Mesenchymal stem cell (in vitro differentiated cells and primary cell): ENCODE results near the gene FAM168B.

Source experiments
- DNase-seq: peaks from one replicate; pipeline ENCODE4 v3.0.0-alpha.2; 2013
- H2AFZ ChIP-seq: one replicate; pipeline ENCODE4 v1.6.1; 2013; ENCODE audit warnings: low read depth, mild to moderate bottlenecking, control low read depth, inconsistent platforms, low read length, moderate library complexity
- H2AK5ac ChIP-seq: 2 replicates; pipeline ENCODE4 v1.6.1; 2013; ENCODE audit warnings: low read length, moderate library complexity, mild to moderate bottlenecking, inconsistent platforms; ENCODE audit not compliant: severe bottlenecking
- H2BK120ac ChIP-seq: one replicate; pipeline ENCODE4 v1.6.1; 2013; ENCODE audit warnings: low read depth, mild to moderate bottlenecking, inconsistent platforms, low read length, moderate library complexity
- H2BK12ac ChIP-seq, 2 experiments: one replicate each; pipeline ENCODE4 v1.6.1; 2013; ENCODE audit warnings: inconsistent platforms in 2 of 2, low read length in 2 of 2, mild to moderate bottlenecking in 2 of 2, moderate library complexity in 2 of 2, control low read depth in 1 of 2
- H2BK15ac ChIP-seq: one replicate; pipeline ENCODE4 v1.6.1; 2013; ENCODE audit warnings: mild to moderate bottlenecking, low read depth, inconsistent platforms; ENCODE audit not compliant: poor library complexity, severe bottlenecking
- H2BK5ac ChIP-seq: 2 replicates; pipeline ENCODE4 v1.6.1; 2013; ENCODE audit warnings: low read depth, mild to moderate bottlenecking, low read length, control low read depth, inconsistent platforms; ENCODE audit not compliant: poor library complexity, severe bottlenecking
- H3K14ac ChIP-seq, 2 experiments: one replicate each; pipeline ENCODE4 v1.6.1; 2013; ENCODE audit warnings: inconsistent platforms in 2 of 2, low read length in 2 of 2, control low read depth in 1 of 2, mild to moderate bottlenecking in 1 of 2, moderate library complexity in 1 of 2
- H3K18ac ChIP-seq, 2 experiments: one replicate each; pipeline ENCODE4 v1.6.1; 2013; ENCODE audit warnings: inconsistent platforms in 2 of 2, low read length in 2 of 2, control low read depth in 1 of 2, low read depth in 1 of 2, mild to moderate bottlenecking in 1 of 2
- H3K23ac ChIP-seq, 2 experiments: one replicate each; pipeline ENCODE4 v1.6.1; 2013; ENCODE audit warnings: inconsistent platforms in 2 of 2, low read length in 2 of 2, mild to moderate bottlenecking in 2 of 2, moderate library complexity in 2 of 2, control low read depth in 1 of 2
- H3K27ac ChIP-seq: 2 replicates; pipeline ENCODE4 v1.5.1; 2013; ENCODE audit warnings: mild to moderate bottlenecking, moderate library complexity, low read length, control low read depth, inconsistent platforms; ENCODE audit not compliant: poor library complexity, severe bottlenecking
- H3K27me3 ChIP-seq, 2 experiments: 2 replicates each; pipeline versions ENCODE4 v1.6.1 to v1.7.0; 2013; ENCODE audit warnings: low read length in 2 of 2, mild to moderate bottlenecking in 2 of 2, moderate library complexity in 2 of 2, control low read depth in 1 of 2, inconsistent platforms in 1 of 2; ENCODE audit not compliant: control insufficient read depth in 1 of 2, insufficient read depth in 1 of 2
- H3K36me3 ChIP-seq, 2 experiments: 2 replicates each; pipeline versions ENCODE4 v1.6.1 to v1.7.0; 2013; ENCODE audit warnings: low read length in 2 of 2, control low read depth in 1 of 2, inconsistent platforms in 1 of 2, low read depth in 1 of 2, mild to moderate bottlenecking in 1 of 2; ENCODE audit not compliant: insufficient read depth in 2 of 2, control insufficient read depth in 1 of 2
- H3K4ac ChIP-seq, 2 experiments: one replicate each; pipeline ENCODE4 v1.6.1; 2013; ENCODE audit warnings: inconsistent platforms in 2 of 2, low read length in 2 of 2, mild to moderate bottlenecking in 2 of 2, moderate library complexity in 2 of 2, control low read depth in 1 of 2, low read depth in 1 of 2
- H3K4me1 ChIP-seq: 2 replicates; pipeline ENCODE4 v1.6.1; 2013; ENCODE audit warnings: low read depth, low read length, control low read depth; ENCODE audit not compliant: control insufficient read depth, insufficient read depth
- H3K4me2 ChIP-seq: 2 replicates; pipeline ENCODE4 v1.6.1; 2013; ENCODE audit warnings: low read length, mild to moderate bottlenecking, inconsistent platforms; ENCODE audit not compliant: poor library complexity, severe bottlenecking
- H3K4me3 ChIP-seq, 2 experiments: 2 replicates each; pipeline versions ENCODE4 v1.5.1 to v1.7.0; 2013; ENCODE audit warnings: low read length in 2 of 2, mild to moderate bottlenecking in 2 of 2, control low read depth in 1 of 2, low read depth in 1 of 2; ENCODE audit not compliant: insufficient read depth in 1 of 2
- H3K79me1 ChIP-seq: replicated peaks from 2 replicates; pipeline ENCODE4 v1.6.1; 2013; ENCODE audit warnings: mild to moderate bottlenecking, control low read depth, low read length, inconsistent platforms; ENCODE audit not compliant: poor library complexity, severe bottlenecking
- H3K9ac ChIP-seq: 2 replicates; pipeline ENCODE4 v1.7.0; 2013; ENCODE audit warnings: mild to moderate bottlenecking, low read length, moderate library complexity
- H3K9me3 ChIP-seq: 2 replicates; pipeline ENCODE4 v1.7.0; 2013; ENCODE audit warnings: mild to moderate bottlenecking, low read length; ENCODE audit not compliant: control insufficient read depth
- H4K8ac ChIP-seq: one replicate; pipeline ENCODE4 v1.6.1; 2013; ENCODE audit warnings: inconsistent platforms, mild to moderate bottlenecking, low read length, moderate library complexity
- H4K91ac ChIP-seq: one replicate; pipeline ENCODE4 v1.6.1; 2013; ENCODE audit warnings: mild to moderate bottlenecking, low read length, inconsistent platforms
- WGBS: methylation state at CpG from one replicate; pipeline ENCODE4 v1.1.7; 2013; ENCODE audit warnings: mixed read lengths; 5-methylcytosine and 5-hydroxymethylcytosine counted together

Gene FAM168B

DNA sequence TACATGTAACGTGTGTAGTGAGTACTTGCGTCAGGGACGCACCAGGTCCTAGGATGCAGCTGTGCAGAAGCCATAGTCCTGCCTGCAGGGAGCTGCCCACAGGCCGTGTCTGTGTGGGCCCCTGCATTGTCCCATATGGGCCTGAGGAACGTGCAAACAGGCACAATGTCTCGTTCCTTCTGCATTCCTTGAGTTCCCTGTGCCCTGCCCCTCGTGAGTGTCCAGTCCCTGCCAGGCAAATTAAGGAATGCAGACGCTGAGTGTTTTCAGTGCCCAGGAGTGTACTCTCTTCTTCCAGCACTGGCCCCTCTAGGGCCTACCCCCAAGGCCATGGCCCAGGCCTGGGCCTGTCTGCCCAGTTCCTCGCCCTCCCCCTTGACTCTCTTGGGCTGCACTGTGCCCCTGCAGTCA is 61.8 kb downstream of the FAM168B start:
- Histone ChIP-seq H2BK12ac (no peak overlapping the region), H3K14ac (no peak overlapping the region), H2AFZ (no peak overlapping the region), H3K4me1 (peaks cover 14% of the 10 kb centered on the region), H2BK120ac (no peak overlapping the region), H2BK5ac (no peak overlapping the region), H3K4ac (no peak overlapping the region), H3K79me1 (no peaks in the 10 kb centered on the region), H3K18ac (no peak overlapping the region), H2AK5ac (no peak overlapping the region), H3K4me3 (no peak overlapping the region), H3K27ac (no peak overlapping the region), H3K4me2 (no peak overlapping the region), H3K9me3 (peaks cover 10% of the 10 kb centered on the region), H2BK15ac (no peak overlapping the region), H3K36me3 (no peaks in the 10 kb centered on the region), H3K9ac (no peak overlapping the region), H3K27me3 (peaks cover 25 to 40% of the 10 kb centered on the region in 2 experiments), H4K8ac (no peak overlapping the region), H3K23ac (no peak overlapping the region), H4K91ac (no peak overlapping the region)
- no peak for DNase-seq
- WGBS, result 84% methylated on average over 9 of the region's 9 CpGs

GRCh38 chr2:131030478-131030971 is 62.7 kb downstream of the FAM168B start:
- Histone ChIP-seq H3K9ac (no peak overlapping the region), H4K91ac (no peak overlapping the region), H3K4me1 (peaks cover 11% of the 10 kb centered on the region), H3K27me3 (peaks cover 27 to 31% of the 10 kb centered on the region in 2 experiments), H3K4me3 (no peak overlapping the region), H3K36me3 (no peaks in the 10 kb centered on the region), H3K4me2 (no peak overlapping the region), H2AK5ac (no peak overlapping the region), H3K4ac (no peak overlapping the region), H3K23ac (no peak overlapping the region), H3K79me1 (no peaks in the 10 kb centered on the region), H2BK12ac (no peak overlapping the region), H3K9me3 (peaks cover 13% of the 10 kb centered on the region), H3K18ac (no peak overlapping the region), H3K27ac (no peak overlapping the region), H4K8ac (no peak overlapping the region), H3K14ac (no peak overlapping the region), H2BK15ac (no peak overlapping the region), H2AFZ (no peak overlapping the region), H2BK5ac (no peak overlapping the region), H2BK120ac (no peak overlapping the region)
- 79% methylated on average over 11 of the region's 13 CpGs for WGBS
- DNase-seq, result no peak

DNA sequence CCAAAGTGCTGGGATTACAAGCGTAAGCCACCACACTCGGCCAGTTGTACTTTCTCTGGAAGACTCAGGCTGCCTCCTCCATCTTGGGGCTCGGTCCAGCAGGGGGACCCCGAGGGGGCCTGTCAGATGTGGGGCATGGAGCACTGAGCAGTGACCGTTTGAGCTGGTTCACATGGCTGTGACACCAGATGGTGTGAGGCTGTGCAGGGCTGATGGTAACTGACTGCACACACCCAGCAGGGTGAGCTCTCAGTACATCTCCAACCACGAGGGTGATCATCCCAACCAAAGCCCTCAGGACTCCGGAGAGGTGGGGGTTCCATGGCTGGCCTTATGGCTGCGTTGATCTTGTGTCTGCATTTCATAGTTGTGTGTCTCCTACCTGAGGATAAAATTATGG is 63.4 kb downstream of the FAM168B start:
- no peaks in the 10 kb centered on the region for H3K79me1 ChIP-seq
- H3K4me1 ChIP-seq, result peaks cover 5% of the 10 kb centered on the region
- H2AK5ac ChIP-seq, result no peak overlapping the region
- H2BK15ac ChIP-seq, result no peak overlapping the region
- no peak overlapping the region for H2AFZ ChIP-seq
- H2BK5ac ChIP-seq, result no peak overlapping the region
- H4K8ac ChIP-seq, result no peak overlapping the region
- no peak overlapping the region for H2BK12ac ChIP-seq
- no peak for DNase-seq
- H2BK120ac ChIP-seq, result no peak overlapping the region
- 72% methylated on average over 8 of the region's 8 CpGs for WGBS
- no peak overlapping the region for H3K4ac ChIP-seq
- H3K4me2 ChIP-seq, result no peak overlapping the region
- peaks cover 27 to 33% of the 10 kb centered on the region in 2 experiments for H3K27me3 ChIP-seq
- H3K9ac ChIP-seq, result no peak overlapping the region
- H3K23ac ChIP-seq, result no peak overlapping the region
- H3K4me3 ChIP-seq, result no peak overlapping the region
- H3K36me3 ChIP-seq, result no peaks in the 10 kb centered on the region
- no peak overlapping the region for H4K91ac ChIP-seq
- no peak overlapping the region for H3K18ac ChIP-seq
- H3K27ac ChIP-seq, result no peak overlapping the region
- peak overlapping the region in 1 of 2 experiments; percentile 80 for H3K14ac ChIP-seq
- H3K9me3 ChIP-seq, result peaks cover 14% of the 10 kb centered on the region

DNA sequence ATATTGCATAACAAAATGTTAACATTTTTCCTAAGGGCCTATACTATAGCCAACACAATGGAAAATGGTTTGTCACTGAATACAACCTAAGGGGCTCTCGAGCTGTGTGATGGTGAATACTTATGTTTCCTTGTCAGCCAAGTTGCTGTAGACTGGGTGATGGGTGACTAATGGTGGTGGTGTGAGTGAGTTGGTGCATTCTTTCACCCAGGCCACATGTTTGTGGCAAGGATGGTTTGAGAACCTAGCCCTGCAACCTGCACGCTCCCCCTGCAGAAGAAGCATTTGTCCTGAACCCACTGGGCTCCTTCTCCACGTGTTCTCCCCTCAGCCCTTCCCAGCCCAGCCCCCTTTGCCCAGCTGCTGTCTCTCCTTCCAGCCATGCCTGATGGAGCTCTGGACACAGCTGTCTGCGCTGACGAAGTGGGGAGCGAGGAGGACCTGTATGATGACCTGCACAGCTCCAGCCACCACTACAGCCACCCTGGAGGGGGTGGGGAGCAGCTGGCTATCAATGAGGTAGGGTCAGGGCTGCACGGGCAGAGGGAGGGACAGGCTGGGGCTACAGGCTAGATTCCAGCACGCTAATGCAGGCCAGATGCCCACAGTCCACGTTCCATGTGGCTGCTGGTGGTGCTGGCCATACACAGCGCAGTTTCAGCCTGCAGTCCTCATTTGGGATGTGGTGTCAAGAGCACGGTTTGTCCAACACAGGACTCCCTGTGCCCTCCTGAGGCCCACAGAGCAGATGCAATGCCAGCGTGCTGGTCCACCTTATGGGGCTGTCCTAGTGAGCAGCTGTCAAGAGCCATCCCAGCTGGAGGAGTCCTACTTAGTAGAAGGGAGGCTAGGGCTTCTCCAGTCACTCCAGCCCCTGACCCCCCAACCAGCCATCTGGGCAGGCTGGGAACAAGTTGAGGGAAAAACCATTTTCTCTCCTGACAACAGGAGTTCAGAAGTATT is 65.4 kb downstream of the FAM168B start:
- no peak for DNase-seq
- peaks cover 11 to 21% of the 10 kb centered on the region in 2 experiments for H3K27me3 ChIP-seq
- no peak overlapping the region for H2BK5ac ChIP-seq
- peaks cover 14% of the 10 kb centered on the region for H3K9me3 ChIP-seq
- no peak overlapping the region for H2AK5ac ChIP-seq
- no peak overlapping the region for H3K23ac ChIP-seq
- no peak overlapping the region for H3K9ac ChIP-seq
- H4K8ac ChIP-seq, result no peak overlapping the region
- H3K27ac ChIP-seq, result no peak overlapping the region
- H3K4me2 ChIP-seq, result no peak overlapping the region
- no peak overlapping the region for H3K4ac ChIP-seq
- H2BK12ac ChIP-seq, result no peak overlapping the region
- no peaks in the 10 kb centered on the region for H3K4me1 ChIP-seq
- no peak overlapping the region for H2BK120ac ChIP-seq
- H4K91ac ChIP-seq, result no peak overlapping the region
- WGBS, result 77% methylated on average over 12 of the region's 12 CpGs
- H2BK15ac ChIP-seq, result no peak overlapping the region
- H2AFZ ChIP-seq, result no peak overlapping the region
- H3K14ac ChIP-seq, result no peak overlapping the region
- H3K18ac ChIP-seq, result no peak overlapping the region
- no peak overlapping the region for H3K4me3 ChIP-seq
- no peaks in the 10 kb centered on the region for H3K36me3 ChIP-seq
- H3K79me1 ChIP-seq, result no peaks in the 10 kb centered on the region
